ENCODE measurements around the gene ATOH7.

DNA sequence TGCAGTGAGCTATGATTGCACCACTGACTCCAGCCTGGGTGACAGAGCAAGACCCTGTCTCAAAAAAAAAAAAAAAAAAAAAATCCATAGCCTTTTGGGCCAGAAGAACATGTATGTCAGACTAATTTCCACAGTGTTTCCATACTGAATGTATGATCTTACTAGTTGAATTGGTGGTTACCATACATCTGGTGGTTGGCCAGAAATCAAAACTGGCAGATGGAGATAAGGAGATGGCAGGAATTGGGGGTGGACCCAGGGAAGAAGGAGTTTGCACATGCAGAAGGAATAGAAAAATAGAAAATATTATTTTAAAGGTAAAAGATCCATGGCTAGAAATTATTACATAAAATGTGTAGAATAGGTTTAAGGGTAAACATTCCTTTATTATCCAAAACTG is 3.7 kb upstream of the ATOH7 start:
- TF ChIP-seq CTCF (IDR thresholded peaks at IDR 0.05; ENCODE audit: low read length) (no peak), EZH2phosphoT487 (IDR thresholded peaks at IDR 0.05; ENCODE audit: low read length) (no peak), EZH2 (optimal IDR thresholded peaks at IDR 0.05; ENCODE audit: low read depth, low read length) (no peak)

Measured in MM.1S (cell line).